PC-9 (cell line): ENCODE results near the gene MYO18B.

Source experiments
- EZH2 ChIP-seq: fragments of 200-600 bp; sonication (generic); IDR thresholded peaks from 2 replicates; pipeline ENCODE4 v1.8.0; 2017; ENCODE audit warnings: antibody characterized with exemption, low read depth
- TF ChIP-seq, protein P1 (sequence below): fragments of 200-600 bp; sonication (generic); conservative IDR thresholded peaks from 2 replicates; pipeline ENCODE4 v1.6.1; 2017; ENCODE audit warnings: mixed run types, antibody characterized with exemption, mild to moderate bottlenecking, moderate library complexity

GRCh38 chr22:25702571-25703167 is 39.3 kb upstream of the MYO18B start:
- TF ChIP-seq, protein P1, sequence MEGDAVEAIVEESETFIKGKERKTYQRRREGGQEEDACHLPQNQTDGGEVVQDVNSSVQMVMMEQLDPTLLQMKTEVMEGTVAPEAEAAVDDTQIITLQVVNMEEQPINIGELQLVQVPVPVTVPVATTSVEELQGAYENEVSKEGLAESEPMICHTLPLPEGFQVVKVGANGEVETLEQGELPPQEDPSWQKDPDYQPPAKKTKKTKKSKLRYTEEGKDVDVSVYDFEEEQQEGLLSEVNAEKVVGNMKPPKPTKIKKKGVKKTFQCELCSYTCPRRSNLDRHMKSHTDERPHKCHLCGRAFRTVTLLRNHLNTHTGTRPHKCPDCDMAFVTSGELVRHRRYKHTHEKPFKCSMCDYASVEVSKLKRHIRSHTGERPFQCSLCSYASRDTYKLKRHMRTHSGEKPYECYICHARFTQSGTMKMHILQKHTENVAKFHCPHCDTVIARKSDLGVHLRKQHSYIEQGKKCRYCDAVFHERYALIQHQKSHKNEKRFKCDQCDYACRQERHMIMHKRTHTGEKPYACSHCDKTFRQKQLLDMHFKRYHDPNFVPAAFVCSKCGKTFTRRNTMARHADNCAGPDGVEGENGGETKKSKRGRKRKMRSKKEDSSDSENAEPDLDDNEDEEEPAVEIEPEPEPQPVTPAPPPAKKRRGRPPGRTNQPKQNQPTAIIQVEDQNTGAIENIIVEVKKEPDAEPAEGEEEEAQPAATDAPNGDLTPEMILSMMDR, result no peak
- no peak for TF ChIP-seq EZH2
